Tibial nerve (tissue), 4 donors: Measurements from ENCODE around the gene ADAMTSL1. TPM values are rescaled to one million over a fixed set of nuclear protein-coding genes. Genes with fewer than 3 reads are reported as not detected.

Experiments used
- DNase-seq, 2 donors: peaks; one replicate each; pipeline ENCODE4 v3.0.0-alpha.2; 2019; ENCODE audit warnings: low spot score in 2 of 2
- H3K27ac ChIP-seq, 4 donors: fragments of 200-600 bp; sonication (generic) in 3 of 4; one replicate each; pipeline ENCODE4 v1.5.1; 2017 to 2019; ENCODE audit warnings: mild to moderate bottlenecking in 1 of 4
- H3K27me3 ChIP-seq, 2 donors: fragments of 200-600 bp; sonication (generic) in 1 of 2; one replicate each; pipeline versions ENCODE4 v1.5.1 to v1.6.0; 2017 to 2019
- H3K36me3 ChIP-seq, 3 donors: fragments of 200-600 bp; sonication (generic); one replicate each; pipeline ENCODE4 v1.5.1; 2018 to 2019
- H3K4me1 ChIP-seq, 4 donors: fragments of 200-600 bp; sonication (generic) in 3 of 4; one replicate each; pipeline ENCODE4 v1.5.1; 2017 to 2019
- H3K4me3 ChIP-seq, 4 donors: fragments of 200-600 bp; sonication (generic) in 3 of 4; one replicate each; pipeline ENCODE4 v1.5.1; 2017 to 2019; ENCODE audit warnings: mild to moderate bottlenecking in 1 of 4, moderate library complexity in 1 of 4
- H3K9me3 ChIP-seq, 4 donors: fragments of 200-600 bp; sonication (generic) in 3 of 4; one replicate each; pipeline ENCODE4 v1.5.1; 2017 to 2019
- EP300 ChIP-seq, 2 donors: sonication (generic); formaldehyde crosslinking; IDR thresholded peaks; one replicate each; pipeline ENCODE4 v1.6.1; 2017; ENCODE audit warnings: antibody characterized with exemption in 2 of 2, mild to moderate bottlenecking in 1 of 2
- POLR2A ChIP-seq, 2 donors: fragments of 450-650 bp; IDR thresholded peaks; one replicate each; pipeline ENCODE4 v1.6.1; 2017; ENCODE audit warnings: antibody characterized with exemption in 2 of 2, mild to moderate bottlenecking in 2 of 2, moderate library complexity in 2 of 2
- WGBS, 2 donors: methylation state at CpG; one replicate each; pipeline ENCODE4 v1.1.5; 2018; 5-methylcytosine and 5-hydroxymethylcytosine counted together
- total RNA-seq, 4 donors: library from RNA; depleted of rRNA; stranded (reverse); fragments of >200 nt; gene quantifications; one replicate each; pipeline ENCODE4 v1.1.0, GENCODE V29; 2016
- TF ChIP-seq, protein P1 (sequence below), 5 experiments: fragments of 200-600 bp in 3 of 5; fragments of 450-650 bp in 2 of 5; sonication (generic) in 3 of 5; IDR thresholded peaks; one replicate each; pipeline ENCODE4 v1.5.1; 2016 to 2019; ENCODE audit warnings: antibody characterized with exemption in 5 of 5, mild to moderate bottlenecking in 3 of 5, moderate library complexity in 2 of 5

The ADAMTSL1 gene, protein sequence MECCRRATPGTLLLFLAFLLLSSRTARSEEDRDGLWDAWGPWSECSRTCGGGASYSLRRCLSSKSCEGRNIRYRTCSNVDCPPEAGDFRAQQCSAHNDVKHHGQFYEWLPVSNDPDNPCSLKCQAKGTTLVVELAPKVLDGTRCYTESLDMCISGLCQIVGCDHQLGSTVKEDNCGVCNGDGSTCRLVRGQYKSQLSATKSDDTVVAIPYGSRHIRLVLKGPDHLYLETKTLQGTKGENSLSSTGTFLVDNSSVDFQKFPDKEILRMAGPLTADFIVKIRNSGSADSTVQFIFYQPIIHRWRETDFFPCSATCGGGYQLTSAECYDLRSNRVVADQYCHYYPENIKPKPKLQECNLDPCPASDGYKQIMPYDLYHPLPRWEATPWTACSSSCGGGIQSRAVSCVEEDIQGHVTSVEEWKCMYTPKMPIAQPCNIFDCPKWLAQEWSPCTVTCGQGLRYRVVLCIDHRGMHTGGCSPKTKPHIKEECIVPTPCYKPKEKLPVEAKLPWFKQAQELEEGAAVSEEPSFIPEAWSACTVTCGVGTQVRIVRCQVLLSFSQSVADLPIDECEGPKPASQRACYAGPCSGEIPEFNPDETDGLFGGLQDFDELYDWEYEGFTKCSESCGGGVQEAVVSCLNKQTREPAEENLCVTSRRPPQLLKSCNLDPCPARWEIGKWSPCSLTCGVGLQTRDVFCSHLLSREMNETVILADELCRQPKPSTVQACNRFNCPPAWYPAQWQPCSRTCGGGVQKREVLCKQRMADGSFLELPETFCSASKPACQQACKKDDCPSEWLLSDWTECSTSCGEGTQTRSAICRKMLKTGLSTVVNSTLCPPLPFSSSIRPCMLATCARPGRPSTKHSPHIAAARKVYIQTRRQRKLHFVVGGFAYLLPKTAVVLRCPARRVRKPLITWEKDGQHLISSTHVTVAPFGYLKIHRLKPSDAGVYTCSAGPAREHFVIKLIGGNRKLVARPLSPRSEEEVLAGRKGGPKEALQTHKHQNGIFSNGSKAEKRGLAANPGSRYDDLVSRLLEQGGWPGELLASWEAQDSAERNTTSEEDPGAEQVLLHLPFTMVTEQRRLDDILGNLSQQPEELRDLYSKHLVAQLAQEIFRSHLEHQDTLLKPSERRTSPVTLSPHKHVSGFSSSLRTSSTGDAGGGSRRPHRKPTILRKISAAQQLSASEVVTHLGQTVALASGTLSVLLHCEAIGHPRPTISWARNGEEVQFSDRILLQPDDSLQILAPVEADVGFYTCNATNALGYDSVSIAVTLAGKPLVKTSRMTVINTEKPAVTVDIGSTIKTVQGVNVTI (N-terminal part only)
- total RNA-seq = 10 to 100 TPM; 11.9 to 27.1 (median 21.3) TPM

DNA sequence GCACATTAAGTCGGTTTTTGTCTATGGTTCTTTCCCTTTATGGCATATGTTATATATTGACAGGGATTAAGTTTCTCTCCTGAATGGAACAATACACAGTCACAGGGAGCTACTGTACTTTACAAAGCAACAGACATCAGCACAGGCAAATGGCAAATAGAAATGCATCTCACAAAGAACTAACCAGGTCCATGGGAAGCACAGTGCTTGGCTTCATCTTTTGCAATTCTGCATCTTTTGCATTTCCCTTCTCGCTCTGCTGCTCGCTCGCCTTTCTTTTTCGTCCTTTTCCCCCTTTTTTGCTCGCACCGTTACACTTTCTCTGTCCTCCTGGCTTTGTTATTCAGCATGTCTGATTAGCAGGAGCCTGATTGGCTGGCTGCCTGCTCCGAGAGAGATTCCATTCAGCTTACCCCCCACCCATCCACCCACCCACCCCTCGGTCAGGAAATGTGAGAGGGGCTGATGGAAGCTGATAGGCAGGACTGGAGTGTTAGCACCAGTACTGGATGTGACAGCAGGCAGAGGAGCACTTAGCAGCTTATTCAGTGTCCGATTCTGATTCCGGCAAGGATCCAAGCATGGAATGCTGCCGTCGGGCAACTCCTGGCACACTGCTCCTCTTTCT lies at the start of gene ADAMTSL1:
Gene ADAMTSL1 (plus strand): TSS at position 502 of the 628 bp plus-strand sequence. CDS start 80 bp downstream, at position 582.
- 5 to 7% methylated on average over 13 of the region's 13 CpGs for WGBS, 2 donors
- Histone ChIP-seq H3K4me1 (peaks cover 0 to 34% (median 7%) of the 10 kb centered on the region in 4 donors), H3K9me3 (peaks cover 0 to 7% (median 0%) of the 10 kb centered on the region in 4 donors), H3K4me3 (peak within 1 kb of the TSS; percentile 18 to 48 (median 33)), H3K27ac (peak within 1 kb of the TSS; percentile 12 to 77 (median 66)), H3K36me3 (no peaks in the 10 kb centered on the region), H3K27me3 (no peaks in the 10 kb centered on the region)
- peak in 1 of 2 donors; percentile 21 for DNase-seq
- TF ChIP-seq EP300 (IDR thresholded peaks at IDR 0.05) = no peak
- no peak for TF ChIP-seq POLR2A (IDR thresholded peaks at IDR 0.05)
- TF ChIP-seq, protein P1, sequence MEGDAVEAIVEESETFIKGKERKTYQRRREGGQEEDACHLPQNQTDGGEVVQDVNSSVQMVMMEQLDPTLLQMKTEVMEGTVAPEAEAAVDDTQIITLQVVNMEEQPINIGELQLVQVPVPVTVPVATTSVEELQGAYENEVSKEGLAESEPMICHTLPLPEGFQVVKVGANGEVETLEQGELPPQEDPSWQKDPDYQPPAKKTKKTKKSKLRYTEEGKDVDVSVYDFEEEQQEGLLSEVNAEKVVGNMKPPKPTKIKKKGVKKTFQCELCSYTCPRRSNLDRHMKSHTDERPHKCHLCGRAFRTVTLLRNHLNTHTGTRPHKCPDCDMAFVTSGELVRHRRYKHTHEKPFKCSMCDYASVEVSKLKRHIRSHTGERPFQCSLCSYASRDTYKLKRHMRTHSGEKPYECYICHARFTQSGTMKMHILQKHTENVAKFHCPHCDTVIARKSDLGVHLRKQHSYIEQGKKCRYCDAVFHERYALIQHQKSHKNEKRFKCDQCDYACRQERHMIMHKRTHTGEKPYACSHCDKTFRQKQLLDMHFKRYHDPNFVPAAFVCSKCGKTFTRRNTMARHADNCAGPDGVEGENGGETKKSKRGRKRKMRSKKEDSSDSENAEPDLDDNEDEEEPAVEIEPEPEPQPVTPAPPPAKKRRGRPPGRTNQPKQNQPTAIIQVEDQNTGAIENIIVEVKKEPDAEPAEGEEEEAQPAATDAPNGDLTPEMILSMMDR (IDR thresholded peaks at IDR 0.05) = no peak

DNA sequence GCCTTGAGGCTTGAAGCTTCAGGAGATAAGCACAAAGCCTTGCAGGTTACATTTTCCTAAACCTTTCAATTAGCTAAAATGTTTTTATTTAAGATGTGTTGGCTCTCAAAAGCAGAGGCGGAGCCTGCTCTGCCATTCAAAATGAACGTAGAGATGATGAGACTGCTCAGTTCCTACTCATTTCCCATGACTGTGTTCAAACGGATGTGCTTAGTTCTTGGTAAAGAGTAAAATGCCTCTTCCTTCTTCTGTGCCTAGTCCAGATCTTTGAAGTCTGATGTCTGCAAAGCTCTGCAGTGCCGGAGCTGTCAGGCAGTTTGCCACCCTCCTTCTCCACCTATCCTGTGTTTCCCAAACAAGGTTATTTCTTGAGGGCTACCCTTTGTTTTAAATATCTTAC lies 46.3 kb upstream of the ADAMTSL1 start:
- H3K27me3 ChIP-seq = no peaks in the 10 kb centered on the region
- WGBS, 2 donors = 54 to 57% methylated on average over 4 of the region's 4 CpGs
- H3K27ac ChIP-seq = no peak overlapping the region
- H3K4me3 ChIP-seq = no peak overlapping the region
- DNase-seq = no peak
- no peaks in the 10 kb centered on the region for H3K36me3 ChIP-seq
- peaks cover 0 to 12% (median 0%) of the 10 kb centered on the region in 4 donors for H3K4me1 ChIP-seq
- H3K9me3 ChIP-seq = no peaks in the 10 kb centered on the region
- TF ChIP-seq POLR2A (IDR thresholded peaks at IDR 0.05) = no peak
- TF ChIP-seq, protein P1 (IDR thresholded peaks at IDR 0.05) = no peak
- no peak for TF ChIP-seq EP300 (IDR thresholded peaks at IDR 0.05)

DNA sequence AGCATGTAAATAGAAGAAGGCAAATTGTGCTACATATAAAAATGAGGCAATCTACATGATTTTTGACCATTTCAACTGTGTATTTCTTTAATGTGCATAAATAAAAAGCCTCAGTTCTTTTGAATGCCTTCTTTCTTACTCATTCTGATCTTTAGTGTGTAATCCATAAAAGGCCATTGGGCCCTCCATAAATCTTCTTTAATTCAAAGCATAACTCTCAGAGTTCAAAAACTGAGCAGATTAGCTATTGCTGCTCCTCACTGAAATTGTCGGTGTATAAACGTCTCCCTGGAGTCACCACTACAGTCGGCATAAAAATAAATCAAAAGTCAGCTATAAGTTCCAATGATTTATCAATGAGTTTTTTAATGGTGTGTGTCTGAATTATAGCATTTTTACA lies 45.3 kb upstream of the ADAMTSL1 start:
- H3K4me1 ChIP-seq = peaks cover 0 to 12% (median 0%) of the 10 kb centered on the region in 4 donors
- no peaks in the 10 kb centered on the region for H3K27me3 ChIP-seq
- 48 to 55% methylated on average over 3 of the region's 3 CpGs for WGBS, 2 donors
- no peaks in the 10 kb centered on the region for H3K9me3 ChIP-seq
- TF ChIP-seq POLR2A (IDR thresholded peaks at IDR 0.05) = no peak
- no peaks in the 10 kb centered on the region for H3K36me3 ChIP-seq
- no peak overlapping the region for H3K27ac ChIP-seq
- no peak overlapping the region for H3K4me3 ChIP-seq
- DNase-seq = no peak

DNA sequence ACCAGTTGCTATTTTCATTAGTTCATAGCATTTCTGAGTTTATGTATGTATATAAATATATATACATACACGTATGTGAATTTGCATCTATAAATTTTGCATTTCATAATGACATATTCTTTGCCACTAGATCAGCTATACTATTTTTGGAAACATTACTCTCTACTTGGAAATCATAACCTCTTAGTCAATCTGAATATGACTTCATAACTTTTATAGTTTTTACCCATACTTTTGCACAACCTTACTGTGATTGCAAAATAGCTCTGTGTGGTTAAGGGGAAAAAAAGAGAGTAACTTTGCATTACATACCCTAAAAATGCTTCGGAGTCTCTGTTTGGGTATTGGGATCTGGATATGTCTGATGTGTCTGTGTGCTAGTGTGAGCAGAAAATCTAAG lies 44.9 kb upstream of the ADAMTSL1 start:
- 63 to 67% methylated on average over 2 of the region's 2 CpGs for WGBS, 2 donors
- H3K27me3 ChIP-seq = no peaks in the 10 kb centered on the region
- TF ChIP-seq EP300 (IDR thresholded peaks at IDR 0.05) = no peak
- TF ChIP-seq, protein P1 (IDR thresholded peaks at IDR 0.05) = no peak
- no peak for TF ChIP-seq POLR2A (IDR thresholded peaks at IDR 0.05)
- H3K9me3 ChIP-seq = no peaks in the 10 kb centered on the region
- DNase-seq = no peak
- H3K4me3 ChIP-seq = no peak overlapping the region
- H3K27ac ChIP-seq = no peak overlapping the region
- H3K36me3 ChIP-seq = no peaks in the 10 kb centered on the region
- peaks cover 0 to 12% (median 0%) of the 10 kb centered on the region in 4 donors for H3K4me1 ChIP-seq

DNA sequence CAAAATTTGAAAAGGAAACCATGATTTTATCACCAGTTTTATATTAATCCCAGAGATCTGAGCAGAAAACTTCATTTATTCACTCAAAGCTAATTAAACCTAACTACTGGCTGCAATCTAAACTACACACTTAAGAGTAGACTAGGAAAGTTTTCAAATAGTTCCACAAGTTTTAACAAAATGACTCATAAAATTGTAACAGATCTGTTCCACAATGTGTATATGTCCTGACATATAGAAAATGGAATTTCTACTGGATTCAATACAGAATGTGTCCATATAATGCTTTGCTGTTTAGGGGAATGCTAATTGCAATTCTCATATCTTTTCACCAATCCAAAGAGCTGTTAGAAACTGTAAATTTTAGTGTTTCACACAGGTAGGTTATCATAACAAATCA lies 40.3 kb upstream of the ADAMTSL1 start:
- H3K27me3 ChIP-seq = no peaks in the 10 kb centered on the region
- peaks cover 0 to 15% (median 7%) of the 10 kb centered on the region in 4 donors for H3K4me1 ChIP-seq
- H3K9me3 ChIP-seq = no peaks in the 10 kb centered on the region
- H3K4me3 ChIP-seq = no peak overlapping the region
- H3K36me3 ChIP-seq = no peaks in the 10 kb centered on the region
- no peak overlapping the region for H3K27ac ChIP-seq
- TF ChIP-seq, protein P1 (IDR thresholded peaks at IDR 0.05) = no peak
- TF ChIP-seq POLR2A (IDR thresholded peaks at IDR 0.05) (no peak), EP300 (IDR thresholded peaks at IDR 0.05) (no peak)
- DNase-seq = no peak
